ENCODE data around the gene SEC31B.

DNA sequence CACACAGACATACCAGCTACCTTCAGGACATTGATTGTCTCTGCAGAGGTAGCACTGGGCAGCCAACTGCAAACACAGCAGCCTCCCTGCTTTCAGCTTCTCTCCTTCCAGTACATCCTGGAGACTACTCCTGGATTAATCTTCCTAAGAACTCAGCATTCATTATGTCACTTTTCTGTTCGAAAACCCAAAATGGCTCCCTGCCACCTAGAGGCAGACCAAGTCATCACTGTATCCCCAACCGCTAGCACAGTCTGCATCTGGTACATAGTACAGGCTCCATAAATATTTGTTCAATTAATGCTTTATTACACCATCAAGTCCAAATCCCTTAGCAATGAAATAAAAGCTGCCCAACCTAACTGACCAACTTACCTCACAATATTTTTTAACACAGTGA lies 5.0 kb upstream of the SEC31B start:
- TF ChIP-seq, protein P1, sequence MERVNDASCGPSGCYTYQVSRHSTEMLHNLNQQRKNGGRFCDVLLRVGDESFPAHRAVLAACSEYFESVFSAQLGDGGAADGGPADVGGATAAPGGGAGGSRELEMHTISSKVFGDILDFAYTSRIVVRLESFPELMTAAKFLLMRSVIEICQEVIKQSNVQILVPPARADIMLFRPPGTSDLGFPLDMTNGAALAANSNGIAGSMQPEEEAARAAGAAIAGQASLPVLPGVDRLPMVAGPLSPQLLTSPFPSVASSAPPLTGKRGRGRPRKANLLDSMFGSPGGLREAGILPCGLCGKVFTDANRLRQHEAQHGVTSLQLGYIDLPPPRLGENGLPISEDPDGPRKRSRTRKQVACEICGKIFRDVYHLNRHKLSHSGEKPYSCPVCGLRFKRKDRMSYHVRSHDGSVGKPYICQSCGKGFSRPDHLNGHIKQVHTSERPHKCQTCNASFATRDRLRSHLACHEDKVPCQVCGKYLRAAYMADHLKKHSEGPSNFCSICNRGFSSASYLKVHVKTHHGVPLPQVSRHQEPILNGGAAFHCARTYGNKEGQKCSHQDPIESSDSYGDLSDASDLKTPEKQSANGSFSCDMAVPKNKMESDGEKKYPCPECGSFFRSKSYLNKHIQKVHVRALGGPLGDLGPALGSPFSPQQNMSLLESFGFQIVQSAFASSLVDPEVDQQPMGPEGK (tag by site-specific recombination; IDR thresholded peaks at IDR 0.05), result no peak
- TF ChIP-seq KLF1 (tag by site-specific recombination; IDR thresholded peaks at IDR 0.05), result no peak
- TF ChIP-seq, protein P2, sequence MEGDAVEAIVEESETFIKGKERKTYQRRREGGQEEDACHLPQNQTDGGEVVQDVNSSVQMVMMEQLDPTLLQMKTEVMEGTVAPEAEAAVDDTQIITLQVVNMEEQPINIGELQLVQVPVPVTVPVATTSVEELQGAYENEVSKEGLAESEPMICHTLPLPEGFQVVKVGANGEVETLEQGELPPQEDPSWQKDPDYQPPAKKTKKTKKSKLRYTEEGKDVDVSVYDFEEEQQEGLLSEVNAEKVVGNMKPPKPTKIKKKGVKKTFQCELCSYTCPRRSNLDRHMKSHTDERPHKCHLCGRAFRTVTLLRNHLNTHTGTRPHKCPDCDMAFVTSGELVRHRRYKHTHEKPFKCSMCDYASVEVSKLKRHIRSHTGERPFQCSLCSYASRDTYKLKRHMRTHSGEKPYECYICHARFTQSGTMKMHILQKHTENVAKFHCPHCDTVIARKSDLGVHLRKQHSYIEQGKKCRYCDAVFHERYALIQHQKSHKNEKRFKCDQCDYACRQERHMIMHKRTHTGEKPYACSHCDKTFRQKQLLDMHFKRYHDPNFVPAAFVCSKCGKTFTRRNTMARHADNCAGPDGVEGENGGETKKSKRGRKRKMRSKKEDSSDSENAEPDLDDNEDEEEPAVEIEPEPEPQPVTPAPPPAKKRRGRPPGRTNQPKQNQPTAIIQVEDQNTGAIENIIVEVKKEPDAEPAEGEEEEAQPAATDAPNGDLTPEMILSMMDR (tag by site-specific recombination; IDR thresholded peaks at IDR 0.05), result no peak

Measured in HEK293 (cell line).